B cell (primary cell): Measurements from ENCODE around the gene RIPOR1. TPM values are rescaled to one million over a fixed set of nuclear protein-coding genes. Genes with fewer than 3 reads are reported as not detected.

Experiments used
- ATAC-seq: fragments of 200-7000 bp; cut with Tn5 transposase; one replicate; pipeline ENCODE4 v1.10.0; 2021; ENCODE audit warnings: low read depth, mild to moderate bottlenecking, moderate number of reproducible peaks, moderate library complexity
- CTCF ChIA-PET: fragments of 350-600 bp; sonication (Branson Sonifier 250); formaldehyde crosslinking; loops from one replicate; lab custom pipeline; 2021; ENCODE audit warnings: antibody characterized with exemption, inconsistent platforms; lab: Charles Lee
- POLR2A ChIA-PET: fragments of 350-600 bp; sonication (Branson Sonifier 250); formaldehyde crosslinking; loops from one replicate; lab custom pipeline; 2021; ENCODE audit warnings: antibody characterized with exemption; lab: Charles Lee
- DNase-seq: peaks from one replicate; pipeline ENCODE4 v3.0.0; 2013
- H2AFZ ChIP-seq: 2 replicates; pipeline ENCODE4 v1.6.1; 2012; ENCODE audit warnings: mild to moderate bottlenecking, low read depth, low read length; ENCODE audit not compliant: insufficient read depth, poor library complexity, severe bottlenecking
- H3K27ac ChIP-seq, 2 donors: 1 replicate in 1 of 2; 2 replicates in 1 of 2; pipeline ENCODE4 v1.5.1; 2012 to 2013; ENCODE audit warnings: low read length in 2 of 2, mild to moderate bottlenecking in 2 of 2, moderate library complexity in 1 of 2
- H3K27me3 ChIP-seq, 4 experiments: fragments of 200-600 bp in 1 of 4; sonication (generic) in 1 of 4; replicated peaks in 1 of 4; 1 replicate in 2 of 4; 2 replicates in 2 of 4; pipeline versions ENCODE4 v1.6.1 to v1.7.0; 2013 to 2016; ENCODE audit warnings: low read length in 3 of 4, mild to moderate bottlenecking in 2 of 4, mixed read lengths in 1 of 4, moderate library complexity in 1 of 4; ENCODE audit not compliant: insufficient read depth in 4 of 4, control insufficient read depth in 3 of 4; ENCODE audit errors: control extremely low read depth in 1 of 4
- H3K36me3 ChIP-seq, 2 experiments: replicated peaks in 1 of 2; 1 replicate in 1 of 2; 2 replicates in 1 of 2; pipeline versions ENCODE4 v1.6.1 to v1.7.1; 2013; ENCODE audit warnings: low read length in 1 of 2; ENCODE audit not compliant: insufficient read depth in 2 of 2, control insufficient read depth in 1 of 2; ENCODE audit errors: control extremely low read depth in 1 of 2, extremely low read depth in 1 of 2
- H3K4me1 ChIP-seq, 2 donors: fragments of 200-600 bp in 1 of 2; sonication (generic) in 1 of 2; 1 replicate in 1 of 2; 2 replicates in 1 of 2; pipeline versions ENCODE4 v1.5.1 to v1.6.1; 2013 to 2017; ENCODE audit warnings: low read length in 2 of 2; ENCODE audit not compliant: control insufficient read depth in 2 of 2, insufficient read depth in 2 of 2
- H3K4me2 ChIP-seq: replicated peaks from 2 replicates; pipeline ENCODE3; 2012; ENCODE audit warnings: mild to moderate bottlenecking, low read depth, low read length; ENCODE audit not compliant: poor library complexity, severe bottlenecking
- H3K4me3 ChIP-seq, 5 experiments: fragments of 200-600 bp in 1 of 5; sonication (generic) in 1 of 5; 1 replicate in 3 of 5; 2 replicates in 2 of 5; pipeline versions ENCODE4 v1.5.1 to v1.7.0; 2011 to 2016; ENCODE audit warnings: low read length in 4 of 5, mild to moderate bottlenecking in 4 of 5, low read depth in 2 of 5, control low read depth in 1 of 5, moderate library complexity in 1 of 5; ENCODE audit not compliant: insufficient read depth in 1 of 5; ENCODE audit errors: control extremely low read depth in 1 of 5, extremely low read depth in 1 of 5
- H3K79me2 ChIP-seq: fragments of 200-600 bp; sonication (generic); one replicate; pipeline ENCODE4 v1.6.0; 2016; ENCODE audit warnings: low read length; ENCODE audit not compliant: control insufficient read depth, insufficient read depth
- H3K9ac ChIP-seq: fragments of 200-600 bp; sonication (generic); 2 replicates; pipeline ENCODE4 v1.6.1; 2017; ENCODE audit warnings: mild to moderate bottlenecking, low read length, moderate library complexity
- H3K9me3 ChIP-seq, 3 donors: one replicate each; pipeline versions ENCODE4 v1.6.1 to v1.7.1; 2013; ENCODE audit warnings: low read length in 2 of 3; ENCODE audit not compliant: control insufficient read depth in 2 of 3, insufficient read depth in 1 of 3; ENCODE audit errors: control extremely low read depth in 1 of 3
- H4K20me1 ChIP-seq: 2 replicates; pipeline ENCODE4 v1.6.0; 2012; ENCODE audit warnings: mild to moderate bottlenecking, low read length; ENCODE audit not compliant: insufficient read depth, control insufficient read depth, poor library complexity, severe bottlenecking
- H3K27ac Mint-ChIP-seq: one replicate; pipeline ENCODE4 v1.8.0; 2021; ENCODE audit warnings: mixed read lengths
- H3K27me3 Mint-ChIP-seq: one replicate; pipeline ENCODE4 v1.8.0; 2021; ENCODE audit warnings: mixed read lengths
- H3K4me1 Mint-ChIP-seq: one replicate; pipeline ENCODE4 v1.8.0; 2021; ENCODE audit warnings: mixed read lengths
- H3K4me3 Mint-ChIP-seq: one replicate; pipeline ENCODE4 v1.8.0; 2021; ENCODE audit warnings: mixed read lengths
- H3K9me3 Mint-ChIP-seq: one replicate; pipeline ENCODE4 v1.8.0; 2022; ENCODE audit warnings: mixed read lengths; ENCODE audit not compliant: insufficient read depth
- EZH2 ChIP-seq: IDR thresholded peaks from 2 replicates; pipeline ENCODE4 v1.6.1; 2012; ENCODE audit warnings: borderline replicate concordance, low read depth, mild to moderate bottlenecking, moderate library complexity, low read length; ENCODE audit not compliant: insufficient read depth, poor library complexity, severe bottlenecking
- WGBS: methylation state at CpG from one replicate; pipeline ENCODE4 v1.1.5; 2013; ENCODE audit warnings: missing lambda C conversion rate; ENCODE audit not compliant: insufficient coverage; 5-methylcytosine and 5-hydroxymethylcytosine counted together
- intact Hi-C: fragments of 100-400 bp; cut with micrococcal nuclease; formaldehyde crosslinking; loops from one replicate; pipeline ENCODE4 v1.10.0; 2022
- polyA plus RNA-seq: library from polyadenylated mRNA; depleted of rRNA; stranded (reverse); fragments of >200 nt; gene quantifications from 2 replicates; pipeline ENCODE4 v1.2.3, GENCODE V29; 2012
- total RNA-seq, 2 donors: library from RNA; stranded (reverse); fragments of 120-200 nt in 1 of 2; gene quantifications; 1 replicate in 1 of 2; 2 replicates in 1 of 2; pipeline versions ENCODE4 v1.2.3 to v1.2.4, GENCODE V29; 2013 to 2022
- TF ChIP-seq, protein P1 (sequence below): fragments of 200-600 bp; IDR thresholded peaks from one replicate; pipeline ENCODE4 v1.8.0; 2022; ENCODE audit warnings: antibody characterized with exemption, mild to moderate bottlenecking

Gene RIPOR1
- total and polyA plus RNA-seq, 2 donors (not counting 1 experiment from before 2014, with no cell fraction given): 124 to 363 TPM

DNA sequence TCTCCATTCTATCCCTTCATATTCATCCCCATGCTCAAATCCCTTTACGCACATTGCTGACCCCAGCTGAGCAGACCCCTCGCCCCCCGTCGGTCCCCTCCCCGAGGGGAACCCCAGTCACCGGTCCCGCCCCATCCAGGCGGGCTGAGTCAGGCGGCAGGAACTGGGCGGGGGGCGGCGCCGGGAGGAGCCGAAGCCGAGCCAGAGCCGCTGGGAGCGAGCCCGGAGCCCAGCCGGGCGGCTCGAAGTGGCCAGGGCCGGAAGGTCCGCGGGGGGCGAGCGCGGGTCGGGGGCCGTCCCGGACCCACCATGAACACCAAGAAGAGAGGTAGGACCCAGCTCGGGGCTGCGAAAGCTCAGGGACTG, 8.6 kb downstream of the RIPOR1 start:
- intact Hi-C loops: loop anchor here (1.0 to 2.0 kb wide), 2 partner anchors 8 to 16 kb away; no protein-coding TSS in a partner anchor
- Histone ChIP-seq H2AFZ (peak overlapping the region; percentile 61), H3K9me3 (no peaks in the 10 kb centered on the region), H3K4me3 (peak overlapping the region; percentile 4 to 78 (median 69)), H3K36me3 (peaks cover 0 to 45% of the 10 kb centered on the region in 2 experiments), H3K27ac (peak overlapping the region; percentile 91 to 97), H3K79me2 (peaks cover 64% of the 10 kb centered on the region), H4K20me1 (peaks cover 71% of the 10 kb centered on the region), H3K4me1 (peaks cover 63 to 79% of the 10 kb centered on the region in 2 donors), H3K9ac (peak overlapping the region; percentile 79), H3K27me3 (no peaks in the 10 kb centered on the region), H3K4me2 (peak overlapping the region; percentile 99)
- ATAC-seq (peak; percentile 44), DNase-seq (peak; percentile 71)
- peak overlapping the region; percentile 95 for H3K27ac Mint-ChIP-seq
- POLR2A ChIA-PET: interaction anchor here (0.8 to 6.3 kb wide), 14 partner anchors 8 to 148 kb away, joined by 3 to 76 read pairs (median 5); partner anchors contain the start of genes ACD, CARMIL2, CTCF and RIPOR1
- CTCF ChIA-PET: interaction anchor here (0.7 to 12.8 kb wide), 21 partner anchors 8 to 280 kb away, joined by 3 to 178 read pairs (median 4); partner anchors contain the start of genes ATP6V0D1, C16orf86, CARMIL2 and CTCF
- H3K4me3 Mint-ChIP-seq: peak overlapping the region; percentile 91
- TF ChIP-seq EZH2: no peak
- TF ChIP-seq, protein P1, sequence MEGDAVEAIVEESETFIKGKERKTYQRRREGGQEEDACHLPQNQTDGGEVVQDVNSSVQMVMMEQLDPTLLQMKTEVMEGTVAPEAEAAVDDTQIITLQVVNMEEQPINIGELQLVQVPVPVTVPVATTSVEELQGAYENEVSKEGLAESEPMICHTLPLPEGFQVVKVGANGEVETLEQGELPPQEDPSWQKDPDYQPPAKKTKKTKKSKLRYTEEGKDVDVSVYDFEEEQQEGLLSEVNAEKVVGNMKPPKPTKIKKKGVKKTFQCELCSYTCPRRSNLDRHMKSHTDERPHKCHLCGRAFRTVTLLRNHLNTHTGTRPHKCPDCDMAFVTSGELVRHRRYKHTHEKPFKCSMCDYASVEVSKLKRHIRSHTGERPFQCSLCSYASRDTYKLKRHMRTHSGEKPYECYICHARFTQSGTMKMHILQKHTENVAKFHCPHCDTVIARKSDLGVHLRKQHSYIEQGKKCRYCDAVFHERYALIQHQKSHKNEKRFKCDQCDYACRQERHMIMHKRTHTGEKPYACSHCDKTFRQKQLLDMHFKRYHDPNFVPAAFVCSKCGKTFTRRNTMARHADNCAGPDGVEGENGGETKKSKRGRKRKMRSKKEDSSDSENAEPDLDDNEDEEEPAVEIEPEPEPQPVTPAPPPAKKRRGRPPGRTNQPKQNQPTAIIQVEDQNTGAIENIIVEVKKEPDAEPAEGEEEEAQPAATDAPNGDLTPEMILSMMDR: no peak
- peaks cover 76% of the 10 kb centered on the region for H3K4me1 Mint-ChIP-seq
- no peaks in the 10 kb centered on the region for H3K9me3 Mint-ChIP-seq
- under 1% methylated on average over 32 of the region's 32 CpGs for WGBS
- no peaks in the 10 kb centered on the region for H3K27me3 Mint-ChIP-seq
